H1 (cell line): ENCODE measurements around the gene MRPS6. TPM values are rescaled to one million over a fixed set of nuclear protein-coding genes. Genes with fewer than 3 reads are reported as not detected.

ENCODE experiments used
- CTCF ChIA-PET: fragments of 300-600 bp; sonication (Branson Sonifier 250); formaldehyde crosslinking; loops from one replicate; lab custom pipeline; 2021; ENCODE audit not compliant: partially characterized antibody; lab: Charles Lee
- POLR2A ChIA-PET: fragments of 300-600 bp; sonication (Branson Sonifier 250); formaldehyde crosslinking; loops from one replicate; lab custom pipeline; 2021; ENCODE audit warnings: inconsistent platforms; ENCODE audit not compliant: partially characterized antibody; lab: Charles Lee
- DNase-seq, 2 experiments: peaks; one replicate each; pipeline versions ENCODE4 v3.0.0 to v3.0.0-alpha.2; 2010 to 2022; ENCODE audit warnings: low spot score in 2 of 2, low read depth in 1 of 2, mixed read lengths in 1 of 2
- FAIRE-seq: peaks from 2 replicates; lab custom pipeline; 2011; peaks lifted over from hg19 to GRCh38; lab: Jason Lieb, UNC
- H2AFZ ChIP-seq: 2 replicates; pipeline ENCODE4 v1.8.1; 2012; ENCODE audit warnings: low read length, inconsistent platforms
- H2AK5ac ChIP-seq: 2 replicates; pipeline ENCODE4 v1.6.1; 2013; ENCODE audit warnings: low read depth, low read length
- H2BK120ac ChIP-seq: replicated peaks from 2 replicates; pipeline ENCODE3; 2013; ENCODE audit warnings: low read depth, low read length, inconsistent platforms
- H2BK12ac ChIP-seq: 2 replicates; pipeline ENCODE4 v1.6.1; 2013; ENCODE audit warnings: low read depth, low read length
- H2BK15ac ChIP-seq: 2 replicates; pipeline ENCODE4 v1.6.1; 2013; ENCODE audit warnings: low read length
- H2BK20ac ChIP-seq: 2 replicates; pipeline ENCODE4 v1.6.1; 2013; ENCODE audit warnings: low read length
- H2BK5ac ChIP-seq: 2 replicates; pipeline ENCODE4 v1.6.1; 2013; ENCODE audit warnings: low read depth, low read length
- H3K14ac ChIP-seq: 2 replicates; pipeline ENCODE4 v1.6.1; 2013; ENCODE audit warnings: inconsistent platforms; ENCODE audit not compliant: insufficient read length
- H3K18ac ChIP-seq: 2 replicates; pipeline ENCODE4 v1.6.1; 2013; ENCODE audit warnings: low read length; ENCODE audit errors: extremely low read depth
- H3K23ac ChIP-seq: 2 replicates; pipeline ENCODE4 v1.6.1; 2013; ENCODE audit warnings: inconsistent platforms; ENCODE audit not compliant: insufficient read length
- H3K23me2 ChIP-seq: 2 replicates; pipeline ENCODE4 v1.6.1; 2013; ENCODE audit warnings: low read depth, low read length
- H3K27ac ChIP-seq: 2 replicates; pipeline ENCODE4 v1.6.1; 2011; ENCODE audit warnings: low read depth, low read length, inconsistent platforms
- H3K27me3 ChIP-seq, 4 experiments: replicated peaks in 1 of 4; 1 replicate in 1 of 4; 2 replicates in 3 of 4; pipeline versions ENCODE4 v1.6.1 to v1.8.1; 2011 to 2013; ENCODE audit warnings: low read length in 3 of 4, mild to moderate bottlenecking in 3 of 4, inconsistent platforms in 2 of 4, mixed read lengths in 2 of 4, moderate library complexity in 1 of 4; ENCODE audit not compliant: control insufficient read depth in 3 of 4, insufficient read depth in 3 of 4; ENCODE audit errors: extremely low read depth in 1 of 4
- H3K36me3 ChIP-seq, 4 experiments: 2 replicates each; pipeline versions ENCODE4 v1.6.1 to v1.8.1; 2011 to 2013; ENCODE audit warnings: mild to moderate bottlenecking in 4 of 4, low read length in 3 of 4, moderate library complexity in 2 of 4, control low read depth in 1 of 4, inconsistent platforms in 1 of 4; ENCODE audit not compliant: insufficient read depth in 4 of 4, control insufficient read depth in 2 of 4
- H3K4ac ChIP-seq: replicated peaks from 2 replicates; pipeline ENCODE3; 2013; ENCODE audit warnings: low read length, low read depth, mixed read lengths, inconsistent platforms; ENCODE audit not compliant: insufficient read length
- H3K4me1 ChIP-seq, 4 experiments: replicated peaks in 1 of 4; 1 replicate in 1 of 4; 2 replicates in 3 of 4; pipeline versions ENCODE4 v1.6.1 to v1.8.1; 2011 to 2013; ENCODE audit warnings: low read length in 3 of 4, inconsistent platforms in 2 of 4, mixed read lengths in 1 of 4; ENCODE audit not compliant: insufficient read depth in 4 of 4, control insufficient read depth in 3 of 4
- H3K4me2 ChIP-seq, 2 experiments: 2 replicates each; pipeline versions ENCODE4 v1.6.1 to v1.8.1; 2011 to 2013; ENCODE audit warnings: low read depth in 2 of 2, low read length in 2 of 2, control low read depth in 1 of 2, inconsistent platforms in 1 of 2, mild to moderate bottlenecking in 1 of 2; ENCODE audit not compliant: insufficient read depth in 1 of 2
- H3K4me3 ChIP-seq, 4 experiments: fragments of 200-600, 300-600 bp in 1 of 4; sonication (generic), shearing (Covaris generic), sonication (Bioruptor Twin) in 1 of 4; 2 replicates each; pipeline versions ENCODE4 v1.5.1 to v1.8.1; 2011 to 2016; ENCODE audit warnings: low read length in 4 of 4, low read depth in 3 of 4, control low read depth in 2 of 4, inconsistent platforms in 2 of 4, mild to moderate bottlenecking in 2 of 4, mixed read lengths in 1 of 4, moderate library complexity in 1 of 4; ENCODE audit not compliant: insufficient read depth in 2 of 4; ENCODE audit errors: extremely low read depth in 1 of 4
- H3K56ac ChIP-seq: replicated peaks from 2 replicates; pipeline ENCODE3; 2013; ENCODE audit warnings: low read depth, mild to moderate bottlenecking, mixed read lengths, low read length, inconsistent platforms; ENCODE audit not compliant: insufficient read length
- H3K79me1 ChIP-seq: 2 replicates; pipeline ENCODE4 v1.6.1; 2013; ENCODE audit warnings: low read depth, low read length, control low read depth
- H3K79me2 ChIP-seq, 2 experiments: 2 replicates each; pipeline versions ENCODE4 v1.6.1 to v1.8.1; 2012 to 2013; ENCODE audit warnings: low read length in 2 of 2, mild to moderate bottlenecking in 2 of 2, inconsistent platforms in 1 of 2; ENCODE audit not compliant: insufficient read depth in 2 of 2, control insufficient read depth in 1 of 2
- H3K9ac ChIP-seq, 4 experiments: replicated peaks in 1 of 4; 1 replicate in 1 of 4; 2 replicates in 3 of 4; pipeline versions ENCODE4 v1.6.1 to v1.8.1; 2011 to 2013; ENCODE audit warnings: low read depth in 3 of 4, low read length in 3 of 4, control low read depth in 2 of 4, mild to moderate bottlenecking in 2 of 4, moderate library complexity in 2 of 4, inconsistent platforms in 1 of 4; ENCODE audit errors: extremely low read depth in 1 of 4
- H3K9me3 ChIP-seq, 2 experiments: 2 replicates each; pipeline versions ENCODE4 v1.6.1 to v1.8.1; 2012 to 2013; ENCODE audit warnings: mild to moderate bottlenecking in 2 of 2, moderate library complexity in 2 of 2, control low read depth in 1 of 2, inconsistent platforms in 1 of 2, low read depth in 1 of 2, low read length in 1 of 2, mixed read lengths in 1 of 2; ENCODE audit not compliant: insufficient read depth in 2 of 2
- H4K20me1 ChIP-seq, 2 experiments: replicated peaks in 1 of 2; 2 replicates each; pipeline versions ENCODE3 to v1.8.1; 2011 to 2013; ENCODE audit warnings: inconsistent platforms in 2 of 2, low read length in 2 of 2, mild to moderate bottlenecking in 1 of 2; ENCODE audit not compliant: insufficient read depth in 2 of 2, control insufficient read depth in 1 of 2
- H4K5ac ChIP-seq: 2 replicates; pipeline ENCODE4 v1.6.1; 2013; ENCODE audit warnings: low read length, low read depth, mixed read lengths, inconsistent platforms; ENCODE audit not compliant: insufficient read length
- H4K8ac ChIP-seq: 2 replicates; pipeline ENCODE4 v1.8.0; 2013; ENCODE audit warnings: mild to moderate bottlenecking, moderate library complexity, low read length, inconsistent platforms; ENCODE audit not compliant: insufficient read depth; ENCODE audit errors: extremely low read depth
- H4K91ac ChIP-seq: replicated peaks from 2 replicates; pipeline ENCODE3; 2013; ENCODE audit warnings: low read length, mixed read lengths, inconsistent platforms; ENCODE audit not compliant: insufficient read length
- BACH1 ChIP-seq: IDR thresholded peaks from 2 replicates; pipeline ENCODE4 v1.6.1; 2012; ENCODE audit warnings: low read length, improper control_type of control experiment
- CHD1 ChIP-seq: IDR thresholded peaks from 2 replicates; pipeline ENCODE4 v1.6.1; 2012; ENCODE audit warnings: low read depth, low read length, improper control_type of control experiment
- CHD2 ChIP-seq: IDR thresholded peaks from 2 replicates; pipeline ENCODE4 v1.6.1; 2012; ENCODE audit warnings: low read length, improper control_type of control experiment
- CTBP2 ChIP-seq: IDR thresholded peaks from 2 replicates; pipeline ENCODE4 v1.7.0; 2011; ENCODE audit warnings: borderline replicate concordance, mild to moderate bottlenecking, moderate library complexity, mixed read lengths, low read length; ENCODE audit not compliant: insufficient read depth, insufficient read length
- EZH2 ChIP-seq: fragments of 200-600 bp; sonication (generic); IDR thresholded peaks from 2 replicates; pipeline ENCODE4 v1.7.1; 2012; ENCODE audit warnings: low read depth, mild to moderate bottlenecking, moderate library complexity, low read length, inconsistent platforms; ENCODE audit not compliant: severe bottlenecking
- HDAC2 ChIP-seq, 2 experiments: fragments of 300-600 bp in 1 of 2; sonication (generic) in 1 of 2; IDR thresholded peaks; 2 replicates each; pipeline ENCODE4 v1.6.1; 2011 to 2012; ENCODE audit warnings: low read depth in 2 of 2, low read length in 2 of 2, mild to moderate bottlenecking in 2 of 2, moderate library complexity in 2 of 2, borderline replicate concordance in 1 of 2, inconsistent platforms in 1 of 2
- KDM5A ChIP-seq: fragments of 200-600 bp; IDR thresholded peaks from 2 replicates; pipeline ENCODE4 v1.7.1; 2012; ENCODE audit warnings: mild to moderate bottlenecking, low read length, inconsistent platforms, mixed read lengths
- POU5F1 ChIP-seq: IDR thresholded peaks from 2 replicates; pipeline ENCODE4 v1.6.1; 2011; ENCODE audit warnings: low read depth, mild to moderate bottlenecking, low read length, moderate library complexity
- SIRT6 ChIP-seq: IDR thresholded peaks from one replicate; pipeline ENCODE4 v1.7.1; 2012; ENCODE audit warnings: low read length, inconsistent platforms
- SRF ChIP-seq: IDR thresholded peaks from 2 replicates; pipeline ENCODE4 v1.6.1; 2011; ENCODE audit warnings: mild to moderate bottlenecking, low read depth, low read length, moderate library complexity
- SUZ12 ChIP-seq: fragments of 200-600 bp; sonication (generic); IDR thresholded peaks from 2 replicates; pipeline ENCODE4 v1.6.1; 2012; ENCODE audit warnings: mild to moderate bottlenecking, inconsistent platforms, low read length, moderate library complexity, mixed read lengths
- TCF12 ChIP-seq: IDR thresholded peaks from 2 replicates; pipeline ENCODE4 v1.6.1; 2011; ENCODE audit warnings: low read depth, mild to moderate bottlenecking, low read length
- ZNF274 ChIP-seq: IDR thresholded peaks from 2 replicates; pipeline ENCODE4 v1.7.0; 2012; ENCODE audit warnings: low read length, borderline replicate concordance; ENCODE audit errors: extremely low read depth
- WGBS, 2 experiments: shearing (Covaris generic) in 1 of 2; methylation state at CpG; one replicate each; pipeline versions ENCODE4 v1.1.6 to v1.1.7; 2013 to 2015; ENCODE audit warnings: low lambda C conversion rate in 2 of 2, mixed read lengths in 2 of 2, inconsistent platforms in 1 of 2, low coverage in 1 of 2, missing lambda C conversion rate in 1 of 2; ENCODE audit not compliant: insufficient replicate concordance in 2 of 2, insufficient coverage in 1 of 2, insufficient read length in 1 of 2; ENCODE audit errors: extremely low coverage in 1 of 2, missing lambda C conversion rate in 1 of 2; 5-methylcytosine and 5-hydroxymethylcytosine counted together
- polyA plus RNA-seq, 7 experiments: library from polyadenylated mRNA; depleted of rRNA in 3 of 7; stranded (reverse) in 5 of 7; unstranded in 2 of 7; fragments of >200 nt in 5 of 7; fragments of 200-250 nt in 2 of 7; gene quantifications; 1 replicate in 5 of 7; 2 replicates in 1 of 7; 4 replicates in 1 of 7; pipeline versions ENCODE4 v1.2.1 to v1.2.3, GENCODE V29; 2011 to 2013; ENCODE audit warnings: missing spikeins in 2 of 7, mixed read lengths in 2 of 7
- total RNA-seq: library from RNA; stranded (reverse); fragmentation: NEBNext Ultra II Directional; extraction: Animal tissue kit (Norgen Biotek cat#: 25700); gene quantifications from 2 replicates; pipeline ENCODE4 v1.2.1, GENCODE V29; 2021
- TF ChIP-seq, protein P1 (sequence below): IDR thresholded peaks from 2 replicates; pipeline ENCODE4 v1.6.1; 2012; ENCODE audit warnings: inconsistent platforms

The MRPS6 gene
- total and polyA plus RNA-seq, 2 of the 8 experiments (the other 6 are each of a cell fraction or from before 2014, with no cell fraction given) = 62.7 to 156 TPM

DNA sequence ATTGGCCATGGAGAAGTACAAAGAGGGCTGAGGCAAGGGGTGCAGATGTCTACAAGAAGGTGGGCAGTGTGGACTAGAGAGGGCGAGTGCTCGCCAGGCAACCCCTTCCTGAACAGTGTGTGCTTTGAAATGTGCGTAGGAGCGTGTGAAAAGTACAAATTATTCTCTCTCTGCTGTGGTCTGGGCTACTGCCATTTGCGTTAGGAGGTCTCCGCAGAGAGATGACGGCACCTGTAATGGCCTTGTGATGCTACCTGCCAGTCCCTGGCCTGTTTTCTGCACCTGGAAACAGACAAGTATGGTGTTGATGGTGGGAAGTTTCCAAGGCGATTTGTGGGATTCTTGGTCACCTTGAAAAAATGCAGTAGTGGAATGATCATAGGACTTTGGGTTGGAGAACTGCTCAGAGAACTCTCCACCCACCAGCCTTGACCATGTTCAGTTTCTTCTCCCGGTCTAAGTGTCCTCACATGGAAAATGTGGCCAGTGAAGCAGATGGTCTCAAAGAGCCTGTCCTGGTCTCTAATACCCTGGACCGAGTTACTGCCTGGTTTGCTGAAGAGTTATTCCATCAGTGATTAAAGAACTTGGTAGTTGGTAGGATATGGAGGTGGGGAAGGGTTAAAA is 74.5 kb downstream of the MRPS6 start:
- POLR2A ChIA-PET = no interaction called here
- H4K5ac ChIP-seq = no peak overlapping the region
- no peaks in the 10 kb centered on the region for H3K23me2 ChIP-seq
- H3K27me3 ChIP-seq = no peaks in the 10 kb centered on the region
- H2AK5ac ChIP-seq = no peak overlapping the region
- H3K4ac ChIP-seq = no peak overlapping the region
- no peak overlapping the region for H4K91ac ChIP-seq
- WGBS, 2 experiments = 91% methylated on average over 10 of the region's 10 CpGs; no CpG with 5 or more reads in 1 of the 2 experiments
- H3K14ac ChIP-seq = no peak overlapping the region
- no peak overlapping the region for H3K4me3 ChIP-seq
- FAIRE-seq (no peak), DNase-seq (no peak)
- H4K20me1 ChIP-seq = peaks cover 0 to 2% of the 10 kb centered on the region in 2 experiments
- H3K56ac ChIP-seq = no peak overlapping the region
- H2BK15ac ChIP-seq = no peak overlapping the region
- no peaks in the 10 kb centered on the region for H3K4me1 ChIP-seq
- CTCF ChIA-PET = interaction anchor here (0.6 to 1.5 kb wide), 2 partner anchors 113 to 364 kb away, joined by 3 read pairs; no protein-coding TSS in a partner anchor
- H2BK5ac ChIP-seq = no peak overlapping the region
- peaks cover 17 to 22% of the 10 kb centered on the region in 2 experiments for H3K9me3 ChIP-seq
- H3K9ac ChIP-seq = no peak overlapping the region
- H2BK120ac ChIP-seq = no peak overlapping the region
- no peak overlapping the region for H2BK12ac ChIP-seq
- no peak overlapping the region for H3K18ac ChIP-seq
- H2AFZ ChIP-seq = no peak overlapping the region
- H3K79me1 ChIP-seq = peaks cover 2% of the 10 kb centered on the region
- no peak overlapping the region for H3K27ac ChIP-seq
- H3K4me2 ChIP-seq = no peak overlapping the region
- no peak overlapping the region for H4K8ac ChIP-seq
- H2BK20ac ChIP-seq = no peak overlapping the region
- H3K79me2 ChIP-seq = 0 out of 4 replicates have a peak, but pooled peaks cover 0 to 6% of the 10 kb centered on the region in 2 experiments
- peaks cover 3 to 25% (median 15%) of the 10 kb centered on the region in 4 experiments; a peak in 7 of 8 replicates for H3K36me3 ChIP-seq
- no peak overlapping the region for H3K23ac ChIP-seq
- TF ChIP-seq, protein P1, sequence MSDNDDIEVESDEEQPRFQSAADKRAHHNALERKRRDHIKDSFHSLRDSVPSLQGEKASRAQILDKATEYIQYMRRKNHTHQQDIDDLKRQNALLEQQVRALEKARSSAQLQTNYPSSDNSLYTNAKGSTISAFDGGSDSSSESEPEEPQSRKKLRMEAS = no peak
- TF ChIP-seq HDAC2 (IDR thresholded peaks at IDR 0.05; ENCODE audit: borderline replicate concordance in 1 of 2, low read depth in 2 of 2, low read length in 2 of 2) (no peak), CTBP2 (no peak), BACH1 (no peak), CHD1 (no peak), ZNF274 (no peak), SRF (no peak), CHD2 (no peak), SIRT6 (no peak), KDM5A (no peak), POU5F1 (no peak), EZH2 (no peak), TCF12 (no peak), SUZ12 (no peak)
